DND-41 (cell line): ENCODE measurements around the gene TSPAN12.

Experiments
- ATAC-seq: fragments of 200-7000 bp; cut with Tn5 transposase; 3 replicates; pipeline ENCODE4 v1.9.1; 2021; ENCODE audit warnings: low read depth; ENCODE audit not compliant: insufficient read depth
- DNase-seq: peaks from one replicate; pipeline ENCODE4 v3.0.0-alpha.2; 2020
- H2AFZ ChIP-seq: 2 replicates; pipeline ENCODE4 v1.6.0; 2012; ENCODE audit warnings: low read depth, low read length
- H3K27ac ChIP-seq: 2 replicates; pipeline ENCODE4 v1.5.1; 2012; ENCODE audit warnings: low read length, inconsistent platforms
- H3K27me3 ChIP-seq: fragments of 200-600 bp; sonication (generic); 2 replicates; pipeline ENCODE4 v1.6.0; 2012; ENCODE audit warnings: low read length, mild to moderate bottlenecking, inconsistent platforms; ENCODE audit not compliant: insufficient read depth, poor library complexity
- H3K36me3 ChIP-seq: 2 replicates; pipeline ENCODE4 v1.5.1; 2012; ENCODE audit warnings: low read length, inconsistent platforms; ENCODE audit not compliant: insufficient read depth
- H3K4me1 ChIP-seq: 2 replicates; pipeline ENCODE4 v1.5.1; 2012; ENCODE audit warnings: mild to moderate bottlenecking, low read length; ENCODE audit not compliant: insufficient read depth
- H3K4me2 ChIP-seq: 2 replicates; pipeline ENCODE4 v1.6.0; 2012; ENCODE audit warnings: mild to moderate bottlenecking, moderate library complexity, low read length, inconsistent platforms; ENCODE audit not compliant: insufficient read depth
- H3K4me3 ChIP-seq, 2 experiments: fragments of 200-600 bp in 1 of 2; shearing (Covaris generic) in 1 of 2; 2 replicates each; pipeline ENCODE4 v1.5.1; 2012 to 2016; ENCODE audit warnings: inconsistent platforms in 2 of 2, low read length in 2 of 2, mild to moderate bottlenecking in 2 of 2, low read depth in 1 of 2, moderate library complexity in 1 of 2
- H3K79me2 ChIP-seq: 2 replicates; pipeline ENCODE4 v1.6.0; 2012; ENCODE audit warnings: low read length, inconsistent platforms; ENCODE audit not compliant: insufficient read depth
- H3K9ac ChIP-seq: 2 replicates; pipeline ENCODE4 v1.6.0; 2012; ENCODE audit warnings: low read depth, mild to moderate bottlenecking, inconsistent platforms, low read length, moderate library complexity
- H3K9me3 ChIP-seq: 2 replicates; pipeline ENCODE4 v1.5.1; 2012; ENCODE audit warnings: low read length, moderate library complexity, mild to moderate bottlenecking, inconsistent platforms; ENCODE audit not compliant: insufficient read depth, severe bottlenecking
- H4K20me1 ChIP-seq: 2 replicates; pipeline ENCODE4 v1.6.0; 2012; ENCODE audit warnings: low read length; ENCODE audit not compliant: insufficient read depth
- EZH2 ChIP-seq: IDR thresholded peaks from 3 replicates; pipeline ENCODE4 v1.6.1; 2012; ENCODE audit warnings: borderline replicate concordance, low read depth, mild to moderate bottlenecking, moderate library complexity, low read length, inconsistent platforms; ENCODE audit not compliant: severe bottlenecking
- TF ChIP-seq, protein P1 (sequence below): IDR thresholded peaks from 2 replicates; pipeline ENCODE4 v1.5.1; 2012; ENCODE audit warnings: borderline replicate concordance, low read length, moderate library complexity, mild to moderate bottlenecking; ENCODE audit not compliant: poor library complexity, severe bottlenecking; ENCODE audit errors: extremely low read depth

TSPAN12 gene

DNA sequence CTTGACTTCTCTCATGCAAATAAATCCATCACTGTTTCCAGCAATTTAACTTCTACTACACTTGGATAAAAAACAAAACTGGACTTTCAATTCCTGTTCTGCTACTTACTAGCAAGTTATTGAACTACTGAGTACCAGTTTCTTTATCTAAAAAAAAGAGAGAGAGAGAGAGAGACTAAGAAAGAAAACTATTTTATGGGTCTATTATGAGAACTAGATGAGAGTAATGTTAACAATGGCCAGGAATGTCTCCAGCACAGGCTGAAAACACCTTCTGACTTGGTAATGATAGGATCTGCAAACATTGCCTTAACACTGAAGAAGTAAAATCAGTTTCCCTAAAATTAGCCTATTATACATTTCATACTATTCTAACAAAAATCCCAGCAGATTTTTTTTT is 5.2 kb downstream of the TSPAN12 start:
- no peak overlapping the region for H3K9ac ChIP-seq
- H4K20me1 ChIP-seq, result no peaks in the 10 kb centered on the region
- no peak overlapping the region for H2AFZ ChIP-seq
- DNase-seq (no peak), ATAC-seq (no peak)
- no peaks in the 10 kb centered on the region for H3K4me1 ChIP-seq
- H3K79me2 ChIP-seq, result no peaks in the 10 kb centered on the region
- no peaks in the 10 kb centered on the region for H3K9me3 ChIP-seq
- no peak overlapping the region for H3K4me3 ChIP-seq
- no peak overlapping the region for H3K27ac ChIP-seq
- no peaks in the 10 kb centered on the region for H3K27me3 ChIP-seq
- H3K36me3 ChIP-seq, result no peaks in the 10 kb centered on the region
- TF ChIP-seq EZH2, result no peak
- TF ChIP-seq, protein P1, sequence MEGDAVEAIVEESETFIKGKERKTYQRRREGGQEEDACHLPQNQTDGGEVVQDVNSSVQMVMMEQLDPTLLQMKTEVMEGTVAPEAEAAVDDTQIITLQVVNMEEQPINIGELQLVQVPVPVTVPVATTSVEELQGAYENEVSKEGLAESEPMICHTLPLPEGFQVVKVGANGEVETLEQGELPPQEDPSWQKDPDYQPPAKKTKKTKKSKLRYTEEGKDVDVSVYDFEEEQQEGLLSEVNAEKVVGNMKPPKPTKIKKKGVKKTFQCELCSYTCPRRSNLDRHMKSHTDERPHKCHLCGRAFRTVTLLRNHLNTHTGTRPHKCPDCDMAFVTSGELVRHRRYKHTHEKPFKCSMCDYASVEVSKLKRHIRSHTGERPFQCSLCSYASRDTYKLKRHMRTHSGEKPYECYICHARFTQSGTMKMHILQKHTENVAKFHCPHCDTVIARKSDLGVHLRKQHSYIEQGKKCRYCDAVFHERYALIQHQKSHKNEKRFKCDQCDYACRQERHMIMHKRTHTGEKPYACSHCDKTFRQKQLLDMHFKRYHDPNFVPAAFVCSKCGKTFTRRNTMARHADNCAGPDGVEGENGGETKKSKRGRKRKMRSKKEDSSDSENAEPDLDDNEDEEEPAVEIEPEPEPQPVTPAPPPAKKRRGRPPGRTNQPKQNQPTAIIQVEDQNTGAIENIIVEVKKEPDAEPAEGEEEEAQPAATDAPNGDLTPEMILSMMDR, result no peak
- H3K4me2 ChIP-seq, result no peak overlapping the region

DNA sequence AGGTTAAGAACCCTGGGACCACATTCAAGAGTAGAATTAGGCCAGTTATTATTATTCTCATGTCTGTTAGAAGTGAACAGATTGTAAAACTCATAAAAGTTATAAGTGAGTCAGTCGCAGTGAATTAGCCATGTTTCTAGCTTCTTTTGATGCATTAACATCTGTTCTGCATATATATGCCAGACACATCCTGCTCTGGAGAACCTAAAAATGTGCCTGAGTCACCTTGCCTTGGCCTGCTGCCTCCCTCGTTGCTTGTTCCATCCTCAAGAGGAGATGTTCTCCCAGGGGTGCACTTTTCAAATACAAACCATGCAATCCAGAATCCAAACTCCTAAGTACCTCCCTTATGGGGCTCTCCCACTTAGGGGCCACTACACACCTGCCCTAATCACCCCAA is 14.8 kb downstream of the TSPAN12 start:
- H4K20me1 ChIP-seq, result no peaks in the 10 kb centered on the region
- no peak overlapping the region for H3K9ac ChIP-seq
- H3K4me1 ChIP-seq, result no peaks in the 10 kb centered on the region
- no peaks in the 10 kb centered on the region for H3K9me3 ChIP-seq
- DNase-seq, result no peak
- H3K27ac ChIP-seq, result no peak overlapping the region
- no peak for TF ChIP-seq EZH2
- TF ChIP-seq, protein P1, result no peak
- no peak overlapping the region for H3K4me2 ChIP-seq
- no peak overlapping the region for H3K4me3 ChIP-seq
- no peak overlapping the region for H2AFZ ChIP-seq
- no peaks in the 10 kb centered on the region for H3K36me3 ChIP-seq
- H3K79me2 ChIP-seq, result no peaks in the 10 kb centered on the region
- no peaks in the 10 kb centered on the region for H3K27me3 ChIP-seq
- no peak for ATAC-seq

GRCh38 chr7:120842121-120842621 is 15.8 kb downstream of the TSPAN12 start:
- no peaks in the 10 kb centered on the region for H3K4me1 ChIP-seq
- no peak overlapping the region for H3K4me3 ChIP-seq
- no peak for ATAC-seq
- no peaks in the 10 kb centered on the region for H3K36me3 ChIP-seq
- H3K9ac ChIP-seq, result no peak overlapping the region
- H3K27me3 ChIP-seq, result no peaks in the 10 kb centered on the region
- no peaks in the 10 kb centered on the region for H3K79me2 ChIP-seq
- no peaks in the 10 kb centered on the region for H3K9me3 ChIP-seq
- no peak overlapping the region for H2AFZ ChIP-seq
- H3K4me2 ChIP-seq, result no peak overlapping the region
- no peak for DNase-seq
- no peak overlapping the region for H3K27ac ChIP-seq
- H4K20me1 ChIP-seq, result no peaks in the 10 kb centered on the region
- TF ChIP-seq, protein P1, result no peak
- TF ChIP-seq EZH2, result no peak

- no peak overlapping the region for H3K9ac ChIP-seq
- DNase-seq (no peak), ATAC-seq (no peak)
- no peaks in the 10 kb centered on the region for H3K4me1 ChIP-seq
- H3K27me3 ChIP-seq, result no peaks in the 10 kb centered on the region
- H3K4me2 ChIP-seq, result no peak overlapping the region
- no peak overlapping the region for H2AFZ ChIP-seq
- TF ChIP-seq, protein P1, result no peak
- TF ChIP-seq EZH2, result no peak
- no peaks in the 10 kb centered on the region for H3K79me2 ChIP-seq
- H3K4me3 ChIP-seq, result no peak overlapping the region
- H3K36me3 ChIP-seq, result no peaks in the 10 kb centered on the region
- H3K9me3 ChIP-seq, result no peaks in the 10 kb centered on the region
- no peak overlapping the region for H3K27ac ChIP-seq
- H4K20me1 ChIP-seq, result no peaks in the 10 kb centered on the region
Observed at GRCh38 chr7:120841608-120842007, 16.3 kb downstream of the TSPAN12 start.
